Measurements from ENCODE around the gene HEXA. TPM values are rescaled to one million over a fixed set of nuclear protein-coding genes. Genes with fewer than 3 reads are reported as not detected.
A peak's percentile ranks its signal among the peaks of the same experiment; 100 is the strongest.

The HEXA gene
- total RNA-seq, 3 donors from 2014 or later: 63.6 to 147 (median 81.1) TPM

DNA sequence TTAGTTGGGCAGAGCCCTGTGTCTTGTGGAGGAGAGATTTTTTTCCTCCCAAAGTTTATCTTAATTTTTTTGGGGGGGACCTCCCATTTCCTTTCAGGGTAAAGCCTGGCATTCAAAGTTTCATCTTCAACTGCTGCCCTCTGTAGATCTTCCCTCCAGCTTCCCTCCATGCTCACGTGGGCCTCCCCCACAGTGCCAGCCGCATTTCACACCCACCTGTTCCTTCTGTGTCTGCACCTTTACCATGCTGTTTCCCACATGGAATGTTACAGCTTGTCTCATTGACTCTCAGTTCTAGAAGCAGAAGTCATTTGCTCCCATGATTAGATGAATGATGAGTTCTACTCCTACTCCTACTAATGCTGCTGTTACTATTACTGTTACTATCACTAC, 62.4 kb downstream of the HEXA start:
- Histone ChIP-seq H3K9me3 (no peaks in the 10 kb centered on the region), H3K27ac (no peak overlapping the region), H3K27me3 (no peaks in the 10 kb centered on the region), H3K36me3 (no peaks in the 10 kb centered on the region), H3K4me3 (no peak overlapping the region), H3K4me1 (no peaks in the 10 kb centered on the region)
- intact Hi-C loops (cut with DNase I; ENCODE audit: low total_unique reads): no loop called here
- no peak for DNase-seq (ENCODE audit: low spot score in 2 of 2)
- no peak for TF ChIP-seq POLR2A (IDR thresholded peaks at IDR 0.05)
- TF ChIP-seq, protein P1, sequence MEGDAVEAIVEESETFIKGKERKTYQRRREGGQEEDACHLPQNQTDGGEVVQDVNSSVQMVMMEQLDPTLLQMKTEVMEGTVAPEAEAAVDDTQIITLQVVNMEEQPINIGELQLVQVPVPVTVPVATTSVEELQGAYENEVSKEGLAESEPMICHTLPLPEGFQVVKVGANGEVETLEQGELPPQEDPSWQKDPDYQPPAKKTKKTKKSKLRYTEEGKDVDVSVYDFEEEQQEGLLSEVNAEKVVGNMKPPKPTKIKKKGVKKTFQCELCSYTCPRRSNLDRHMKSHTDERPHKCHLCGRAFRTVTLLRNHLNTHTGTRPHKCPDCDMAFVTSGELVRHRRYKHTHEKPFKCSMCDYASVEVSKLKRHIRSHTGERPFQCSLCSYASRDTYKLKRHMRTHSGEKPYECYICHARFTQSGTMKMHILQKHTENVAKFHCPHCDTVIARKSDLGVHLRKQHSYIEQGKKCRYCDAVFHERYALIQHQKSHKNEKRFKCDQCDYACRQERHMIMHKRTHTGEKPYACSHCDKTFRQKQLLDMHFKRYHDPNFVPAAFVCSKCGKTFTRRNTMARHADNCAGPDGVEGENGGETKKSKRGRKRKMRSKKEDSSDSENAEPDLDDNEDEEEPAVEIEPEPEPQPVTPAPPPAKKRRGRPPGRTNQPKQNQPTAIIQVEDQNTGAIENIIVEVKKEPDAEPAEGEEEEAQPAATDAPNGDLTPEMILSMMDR (IDR thresholded peaks at IDR 0.05): no peak
- TF ChIP-seq POLR2AphosphoS5 (IDR thresholded peaks at IDR 0.05): no peak

DNA sequence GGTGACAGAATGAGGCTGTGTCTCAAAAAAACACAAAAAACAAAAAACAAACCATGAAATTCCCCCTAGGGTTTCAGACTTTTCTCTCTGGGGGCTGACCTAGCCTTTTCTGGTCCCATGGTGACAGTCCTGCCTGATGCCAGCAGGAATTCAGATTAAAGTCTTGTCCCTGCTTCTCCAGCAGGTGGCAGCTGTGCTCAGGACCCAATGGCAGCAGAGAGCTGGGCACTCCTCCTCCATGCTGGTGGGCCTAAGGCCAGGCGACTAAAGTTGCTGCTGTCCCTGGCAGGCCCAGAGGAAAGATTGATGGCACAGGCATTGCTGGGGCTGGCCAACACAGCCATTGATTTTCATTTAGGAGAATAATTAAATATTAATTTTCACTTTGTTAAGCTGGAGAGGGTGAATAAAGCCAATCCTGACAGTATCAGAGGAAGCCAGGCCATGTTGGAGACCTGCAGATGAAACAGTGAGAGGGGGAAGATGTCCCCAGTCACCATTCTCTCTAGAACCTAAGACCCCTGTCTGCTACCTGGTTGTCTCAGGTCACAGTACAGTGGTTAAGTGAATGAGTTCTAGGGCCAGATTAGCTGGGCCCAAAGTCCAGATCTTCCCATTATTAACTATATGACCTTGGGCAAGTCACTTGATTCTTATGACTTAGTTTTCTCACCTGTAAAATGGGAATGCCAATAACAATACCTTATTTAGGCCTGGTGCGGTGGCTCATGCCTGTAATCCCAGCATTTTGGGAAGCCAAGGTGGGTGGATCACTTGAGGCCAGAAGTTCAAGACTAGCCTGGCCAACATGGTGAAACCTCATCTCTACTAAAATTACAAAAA, 63.0 kb downstream of the HEXA start:
- H3K4me1 ChIP-seq: no peaks in the 10 kb centered on the region
- TF ChIP-seq, protein P1 (IDR thresholded peaks at IDR 0.05): peak; percentile 56 to 72 (median 61)
- no peak for TF ChIP-seq POLR2A (IDR thresholded peaks at IDR 0.05)
- no peak overlapping the region for H3K27ac ChIP-seq
- H3K9me3 ChIP-seq: no peaks in the 10 kb centered on the region
- H3K4me3 ChIP-seq: no peak overlapping the region
- DNase-seq (ENCODE audit: low spot score in 2 of 2): peak; percentile 26 to 54
- intact Hi-C loops (cut with DNase I; ENCODE audit: low total_unique reads): no loop called here
- no peaks in the 10 kb centered on the region for H3K36me3 ChIP-seq
- H3K27me3 ChIP-seq: no peaks in the 10 kb centered on the region

- TF ChIP-seq POLR2A (IDR thresholded peaks at IDR 0.05): no peak
- no peak for TF ChIP-seq POLR2AphosphoS5 (IDR thresholded peaks at IDR 0.05)
- TF ChIP-seq, protein P1 (IDR thresholded peaks at IDR 0.05): no peak
- no peak overlapping the region for H3K4me3 ChIP-seq
- no peak for DNase-seq (ENCODE audit: low spot score in 2 of 2)
- H3K27ac ChIP-seq: no peak overlapping the region
- no peaks in the 10 kb centered on the region for H3K4me1 ChIP-seq
- H3K36me3 ChIP-seq: no peaks in the 10 kb centered on the region
- no peaks in the 10 kb centered on the region for H3K27me3 ChIP-seq
- intact Hi-C loops (cut with DNase I; ENCODE audit: low total_unique reads): no loop called here
- no peaks in the 10 kb centered on the region for H3K9me3 ChIP-seq
Measured at GRCh38 chr15:72307026-72307425, 68.8 kb downstream of the HEXA start.

DNA sequence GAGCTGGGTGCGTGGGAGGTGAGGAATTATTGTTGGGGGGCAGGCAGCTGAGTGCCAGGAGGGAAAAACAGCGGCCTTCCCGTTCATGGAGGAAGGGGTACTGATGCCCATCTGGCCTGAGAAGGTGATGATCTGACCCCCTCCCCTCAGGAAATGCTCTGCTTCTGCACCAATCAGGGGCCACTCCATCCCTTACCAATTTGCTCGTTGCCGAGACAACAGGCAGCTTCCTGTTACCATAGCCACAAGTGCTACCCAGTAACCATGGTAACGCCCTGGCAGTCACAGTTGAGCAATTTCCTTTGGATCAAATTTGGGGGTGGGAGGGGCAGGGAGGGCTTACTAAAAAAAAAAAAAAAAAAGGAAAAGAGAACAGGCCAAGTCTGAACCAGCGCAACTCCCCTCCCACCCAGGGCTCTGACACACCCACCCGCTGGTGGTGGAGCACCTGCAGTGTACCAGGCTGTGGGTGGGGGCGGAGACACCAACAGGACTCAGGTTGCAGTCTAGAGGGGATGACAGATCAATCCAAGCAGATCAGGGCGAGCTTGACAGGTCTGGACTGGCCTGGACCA, 69.5 kb downstream of the HEXA start:
- no peaks in the 10 kb centered on the region for H3K27me3 ChIP-seq
- no peak overlapping the region for H3K4me3 ChIP-seq
- TF ChIP-seq POLR2AphosphoS5 (IDR thresholded peaks at IDR 0.05): no peak
- TF ChIP-seq, protein P1 (IDR thresholded peaks at IDR 0.05): no peak
- no peak for TF ChIP-seq POLR2A (IDR thresholded peaks at IDR 0.05)
- DNase-seq (ENCODE audit: low spot score in 2 of 2): no peak
- no peaks in the 10 kb centered on the region for H3K4me1 ChIP-seq
- no peaks in the 10 kb centered on the region for H3K9me3 ChIP-seq
- no peak overlapping the region for H3K27ac ChIP-seq
- intact Hi-C loops (cut with DNase I; ENCODE audit: low total_unique reads): no loop called here
- H3K36me3 ChIP-seq: no peaks in the 10 kb centered on the region

DNA sequence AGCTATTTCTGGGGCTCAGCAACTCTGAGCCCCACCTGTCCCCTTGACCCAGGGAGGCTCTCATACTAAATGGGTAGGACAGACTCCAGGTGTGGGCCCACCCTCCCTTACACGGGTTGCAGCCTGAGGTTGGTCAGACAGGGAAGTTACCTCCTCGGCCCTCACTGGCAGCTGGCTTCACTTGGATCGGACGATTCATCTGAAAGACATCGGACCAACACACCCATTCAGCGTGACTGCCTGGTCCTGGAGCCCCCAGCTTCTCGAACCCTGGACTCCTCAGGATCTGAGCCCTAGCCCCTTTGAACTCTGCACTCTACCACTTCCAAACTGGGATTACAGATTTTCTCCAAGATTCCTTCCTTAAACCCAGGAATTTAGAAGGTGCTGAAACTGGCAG, 71.2 kb downstream of the HEXA start:
- no peak overlapping the region for H3K4me3 ChIP-seq
- no peak for DNase-seq (ENCODE audit: low spot score in 2 of 2)
- H3K27me3 ChIP-seq: no peaks in the 10 kb centered on the region
- H3K4me1 ChIP-seq: no peaks in the 10 kb centered on the region
- peak overlapping the region in 1 of 2 donors; percentile 19 for H3K27ac ChIP-seq
- H3K9me3 ChIP-seq: no peaks in the 10 kb centered on the region
- no peaks in the 10 kb centered on the region for H3K36me3 ChIP-seq
- TF ChIP-seq POLR2A (IDR thresholded peaks at IDR 0.05): no peak
- TF ChIP-seq, protein P1 (IDR thresholded peaks at IDR 0.05): no peak
- no peak for TF ChIP-seq POLR2AphosphoS5 (IDR thresholded peaks at IDR 0.05)
- intact Hi-C loops (cut with DNase I; ENCODE audit: low total_unique reads): no loop called here
